ENCODE results near the gene NDUFS8.

The NDUFS8 gene

DNA sequence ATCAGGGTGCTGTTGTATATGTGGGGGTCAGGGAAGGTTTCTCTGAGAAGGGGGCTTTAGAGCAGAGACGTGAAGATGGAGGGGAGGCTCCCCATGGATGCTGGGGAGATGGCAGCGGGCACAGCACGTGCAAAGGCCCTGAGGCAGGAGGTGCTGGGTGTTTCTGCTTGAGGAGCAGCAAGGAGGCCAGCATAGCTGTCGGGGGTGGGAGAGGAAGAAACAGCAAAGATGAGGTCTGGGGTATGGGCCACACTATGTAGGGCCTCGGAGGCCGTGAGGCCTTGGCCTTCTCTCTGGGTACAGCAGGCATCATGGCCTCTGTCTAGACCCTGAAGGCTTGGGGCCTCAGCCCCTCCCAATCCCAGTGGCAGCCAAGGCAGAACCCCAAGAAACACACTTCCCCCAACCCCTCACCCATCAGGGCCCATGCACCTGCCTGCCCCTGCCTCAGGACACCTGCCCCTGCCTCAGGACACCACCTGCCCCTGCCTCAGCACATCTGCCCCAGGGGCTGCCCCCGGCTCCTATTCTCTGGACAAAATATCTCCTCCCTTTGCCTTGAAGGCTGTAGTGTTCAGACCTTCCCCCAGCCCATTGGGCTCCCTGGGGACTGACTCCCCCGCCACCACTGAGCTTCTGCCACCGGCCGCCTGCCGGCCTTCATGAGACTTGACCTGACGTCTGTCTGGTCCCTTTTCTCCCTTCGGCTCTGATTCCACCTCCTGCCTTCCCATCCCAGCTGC is 14.1 kb upstream of the NDUFS8 start:
- DNase-seq (ENCODE audit: low read depth), result no peak
- H3K4me3 ChIP-seq (replicated peaks; ENCODE audit: low read depth, low read length), result no peak overlapping the region
- TF ChIP-seq, protein P1, sequence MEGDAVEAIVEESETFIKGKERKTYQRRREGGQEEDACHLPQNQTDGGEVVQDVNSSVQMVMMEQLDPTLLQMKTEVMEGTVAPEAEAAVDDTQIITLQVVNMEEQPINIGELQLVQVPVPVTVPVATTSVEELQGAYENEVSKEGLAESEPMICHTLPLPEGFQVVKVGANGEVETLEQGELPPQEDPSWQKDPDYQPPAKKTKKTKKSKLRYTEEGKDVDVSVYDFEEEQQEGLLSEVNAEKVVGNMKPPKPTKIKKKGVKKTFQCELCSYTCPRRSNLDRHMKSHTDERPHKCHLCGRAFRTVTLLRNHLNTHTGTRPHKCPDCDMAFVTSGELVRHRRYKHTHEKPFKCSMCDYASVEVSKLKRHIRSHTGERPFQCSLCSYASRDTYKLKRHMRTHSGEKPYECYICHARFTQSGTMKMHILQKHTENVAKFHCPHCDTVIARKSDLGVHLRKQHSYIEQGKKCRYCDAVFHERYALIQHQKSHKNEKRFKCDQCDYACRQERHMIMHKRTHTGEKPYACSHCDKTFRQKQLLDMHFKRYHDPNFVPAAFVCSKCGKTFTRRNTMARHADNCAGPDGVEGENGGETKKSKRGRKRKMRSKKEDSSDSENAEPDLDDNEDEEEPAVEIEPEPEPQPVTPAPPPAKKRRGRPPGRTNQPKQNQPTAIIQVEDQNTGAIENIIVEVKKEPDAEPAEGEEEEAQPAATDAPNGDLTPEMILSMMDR (IDR thresholded peaks at IDR 0.05; ENCODE audit: low read length, missing control alignments), result no peak

DNA sequence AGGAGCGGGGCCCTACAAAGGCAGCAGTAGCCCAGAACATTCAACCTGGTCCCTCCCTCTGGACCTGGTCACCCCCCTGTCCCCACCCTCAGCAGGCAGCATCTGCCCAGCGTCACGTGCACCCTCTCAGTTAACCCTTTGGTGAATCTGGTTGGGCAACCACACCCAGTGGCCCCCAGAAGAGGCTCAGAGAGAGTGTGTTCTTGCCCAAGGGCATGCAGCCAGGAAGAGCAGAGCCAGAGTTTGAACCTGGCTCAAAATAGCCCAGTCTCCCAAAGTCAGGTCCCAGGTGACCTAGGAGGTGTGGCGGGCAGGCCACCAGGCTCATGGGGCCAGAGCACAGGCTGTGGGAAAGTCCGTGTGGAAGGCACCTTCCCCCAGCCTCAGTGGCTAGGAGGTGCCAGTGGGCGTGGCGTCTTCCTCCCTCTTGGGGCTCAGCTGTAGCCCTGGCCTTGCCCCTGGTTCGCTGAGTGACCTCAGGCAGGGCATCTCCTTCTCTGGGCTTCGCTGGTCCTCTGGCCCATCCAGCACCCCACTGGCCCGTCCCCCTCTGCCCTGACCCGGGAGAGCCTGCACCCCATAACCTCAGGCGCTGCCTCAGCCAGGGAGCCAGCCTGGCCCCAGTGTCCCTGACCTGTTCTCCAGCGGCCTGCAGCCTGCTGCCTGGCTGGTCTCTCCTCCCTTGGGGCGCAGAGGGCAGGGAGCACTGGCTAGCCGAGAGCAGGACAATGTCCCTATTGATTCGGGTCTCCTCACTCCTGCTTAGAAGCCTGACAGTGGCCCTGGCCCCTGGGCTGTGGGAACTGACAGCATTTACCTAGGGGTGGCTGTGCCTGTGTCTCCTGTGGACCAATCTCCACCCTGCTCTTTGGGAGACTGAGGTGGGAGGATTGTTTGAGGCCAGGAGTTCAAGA is 13.3 kb upstream of the NDUFS8 start:
- no peak overlapping the region for H3K4me3 ChIP-seq (replicated peaks; ENCODE audit: low read depth, low read length)
- DNase-seq (ENCODE audit: low read depth), result no peak
- TF ChIP-seq, protein P1 (IDR thresholded peaks at IDR 0.05; ENCODE audit: low read length, missing control alignments), result no peak

DNA sequence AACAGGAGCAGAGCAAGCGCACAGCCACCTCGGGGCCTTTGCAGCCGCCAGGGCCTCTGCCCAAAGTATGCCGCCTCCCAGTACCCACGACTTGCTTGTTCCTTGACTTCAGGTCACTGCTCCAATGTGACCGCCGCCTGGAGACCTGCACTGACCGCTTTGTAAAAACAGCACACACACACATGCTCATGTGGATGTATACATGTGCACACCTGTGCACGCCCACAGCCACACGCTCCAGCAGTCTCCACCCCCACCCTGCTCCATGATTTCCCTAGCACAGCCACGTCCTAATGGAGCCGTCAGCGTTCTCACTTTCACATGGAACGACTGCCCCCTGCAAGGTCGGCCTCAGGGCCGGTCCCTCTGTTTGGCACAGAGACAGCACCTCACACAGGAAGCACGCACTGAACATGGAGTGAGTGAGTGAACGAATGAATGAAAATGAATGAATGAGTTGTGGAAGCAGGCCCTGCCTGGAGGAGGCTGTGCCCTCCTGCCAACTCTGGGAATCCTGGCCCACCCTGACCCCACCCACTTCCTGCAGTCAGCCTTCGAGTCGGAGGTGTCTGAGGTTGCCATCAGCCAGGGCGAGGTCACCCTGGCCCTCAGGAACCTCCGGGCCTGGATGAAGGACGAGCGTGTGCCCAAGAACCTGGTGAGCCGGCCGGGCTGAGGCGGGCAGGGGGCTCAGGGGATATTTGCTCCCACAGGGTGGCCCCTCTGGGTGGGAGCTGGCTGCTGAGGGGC is 12.3 kb upstream of the NDUFS8 start:
- TF ChIP-seq, protein P1 (IDR thresholded peaks at IDR 0.05; ENCODE audit: low read length, missing control alignments), result no peak
- H3K4me3 ChIP-seq (replicated peaks; ENCODE audit: low read depth, low read length), result no peak overlapping the region
- no peak for DNase-seq (ENCODE audit: low read depth)

DNA sequence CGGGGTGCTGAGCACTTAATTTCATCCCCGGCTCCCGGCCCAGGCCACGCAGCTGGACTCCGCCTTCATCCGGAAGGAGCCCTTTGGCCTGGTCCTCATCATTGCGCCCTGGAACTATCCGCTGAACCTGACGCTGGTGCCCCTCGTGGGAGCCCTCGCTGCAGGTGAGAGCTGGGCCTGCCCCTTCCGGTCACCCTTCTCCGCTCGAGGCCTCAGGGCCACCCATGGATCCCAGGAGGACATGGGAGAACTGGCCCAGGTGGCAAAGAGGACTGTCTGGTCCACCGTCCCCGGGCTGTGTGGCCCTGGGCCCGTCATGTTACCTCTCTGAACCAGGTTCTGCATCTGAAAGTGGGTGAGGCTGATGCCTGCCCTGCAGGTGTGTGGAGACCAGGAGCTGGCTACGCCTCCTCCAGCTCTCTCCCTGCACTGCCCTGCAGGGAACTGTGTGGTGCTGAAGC is 11.7 kb upstream of the NDUFS8 start:
- no peak overlapping the region for H3K4me3 ChIP-seq (replicated peaks; ENCODE audit: low read depth, low read length)
- DNase-seq (ENCODE audit: low read depth), result no peak

DNA sequence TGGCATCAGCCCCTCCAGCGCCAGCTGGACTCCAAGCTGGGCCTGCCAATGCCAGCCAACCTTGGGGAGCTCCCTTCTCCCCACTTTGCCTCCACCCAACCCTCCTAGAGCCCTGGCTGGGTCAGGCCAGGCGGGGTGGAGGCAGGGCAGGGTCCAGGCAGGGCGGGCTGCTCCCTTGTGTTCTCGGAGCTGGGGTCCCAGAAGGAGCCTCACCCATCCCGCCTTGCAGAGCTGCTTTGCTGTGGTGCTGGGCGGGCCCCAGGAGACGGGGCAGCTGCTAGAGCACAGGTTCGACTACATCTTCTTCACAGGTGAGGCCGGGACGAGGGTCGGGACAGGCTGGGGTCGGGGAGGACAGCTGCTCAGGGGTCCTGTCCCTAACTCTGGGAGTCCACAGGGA is 11.0 kb upstream of the NDUFS8 start:
- DNase-seq (ENCODE audit: low read depth), result no peak
- TF ChIP-seq, protein P1 (IDR thresholded peaks at IDR 0.05; ENCODE audit: low read length, missing control alignments), result no peak
- no peak overlapping the region for H3K4me3 ChIP-seq (replicated peaks; ENCODE audit: low read depth, low read length)

More for the DNA sequence above, 11.7 kb upstream of the NDUFS8 start:
- TF ChIP-seq, protein P1 (IDR thresholded peaks at IDR 0.05; ENCODE audit: low read length, missing control alignments), result no peak

DNA sequence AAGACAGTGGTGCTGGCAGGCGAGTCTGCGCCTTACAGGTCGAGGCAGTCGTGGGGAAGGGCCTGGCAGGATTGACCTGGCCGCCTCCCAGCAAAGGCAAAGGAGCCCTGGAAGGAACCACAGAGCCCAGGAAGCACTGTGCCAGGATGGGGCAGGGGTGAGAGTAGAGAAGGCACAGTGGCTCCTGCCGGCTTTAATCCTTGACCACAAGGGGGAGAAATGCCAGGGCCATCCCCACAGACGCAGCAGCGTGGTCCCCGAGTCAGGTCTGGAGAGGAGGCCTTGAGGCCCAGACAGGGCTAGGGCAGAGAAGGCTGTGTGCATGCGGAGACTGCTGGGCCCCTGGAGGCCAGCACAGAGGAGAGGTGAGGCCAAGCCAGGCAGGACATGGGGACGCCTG is 9.9 kb upstream of the NDUFS8 start:
- TF ChIP-seq, protein P1 (IDR thresholded peaks at IDR 0.05; ENCODE audit: low read length, missing control alignments), result peak; percentile 49
- no peak overlapping the region for H3K4me3 ChIP-seq (replicated peaks; ENCODE audit: low read depth, low read length)
- peak; percentile 41 for DNase-seq (ENCODE audit: low read depth)
